H9 (cell line): ENCODE data around the gene CD164L2. TPM values are rescaled to one million over a fixed set of nuclear protein-coding genes. Genes with fewer than 3 reads are reported as not detected.

Source experiments
- DNase-seq: peaks from one replicate; pipeline ENCODE4 v3.0.0-alpha.2; 2017
- H2AFZ ChIP-seq: one replicate; pipeline ENCODE4 v1.6.1; 2013; ENCODE audit warnings: mild to moderate bottlenecking, low read length, control low read depth, moderate library complexity
- H2AK5ac ChIP-seq: 2 replicates; pipeline ENCODE4 v1.6.1; 2013; ENCODE audit warnings: low read length, control low read depth, mixed read lengths; ENCODE audit not compliant: insufficient read length
- H2BK120ac ChIP-seq: one replicate; pipeline ENCODE4 v1.6.1; 2013; ENCODE audit warnings: low read depth, mild to moderate bottlenecking, low read length, control low read depth, inconsistent platforms; ENCODE audit not compliant: poor library complexity, severe bottlenecking
- H2BK12ac ChIP-seq: 2 replicates; pipeline ENCODE4 v1.6.1; 2013; ENCODE audit warnings: low read length, control low read depth, mixed read lengths, low read depth; ENCODE audit not compliant: insufficient read length
- H2BK15ac ChIP-seq: 2 replicates; pipeline ENCODE4 v1.6.1; 2013; ENCODE audit warnings: low read depth, low read length, control low read depth
- H2BK20ac ChIP-seq: one replicate; pipeline ENCODE4 v1.6.1; 2013; ENCODE audit warnings: low read depth, mild to moderate bottlenecking, low read length, control low read depth, inconsistent platforms; ENCODE audit not compliant: poor library complexity, severe bottlenecking
- H2BK5ac ChIP-seq: 2 replicates; pipeline ENCODE4 v1.6.1; 2013; ENCODE audit warnings: low read length, control low read depth, mixed read lengths; ENCODE audit not compliant: insufficient read length
- H3K14ac ChIP-seq: 2 replicates; pipeline ENCODE4 v1.6.1; 2013; ENCODE audit warnings: low read length, control low read depth; ENCODE audit not compliant: insufficient read depth
- H3K18ac ChIP-seq: 2 replicates; pipeline ENCODE4 v1.6.1; 2013; ENCODE audit warnings: low read depth, mild to moderate bottlenecking, mixed read lengths, low read length, control low read depth; ENCODE audit not compliant: insufficient read length
- H3K23ac ChIP-seq: 2 replicates; pipeline ENCODE4 v1.6.1; 2013; ENCODE audit warnings: low read length, control low read depth, mixed read lengths, low read depth; ENCODE audit not compliant: insufficient read length
- H3K23me2 ChIP-seq: 2 replicates; pipeline ENCODE4 v1.6.1; 2013; ENCODE audit warnings: low read depth, mild to moderate bottlenecking, mixed read lengths, low read length, control low read depth; ENCODE audit not compliant: insufficient read length, poor library complexity, severe bottlenecking
- H3K27ac ChIP-seq: 2 replicates; pipeline ENCODE4 v1.5.1; 2013; ENCODE audit warnings: low read length, control low read depth, mixed read lengths, low read depth; ENCODE audit not compliant: insufficient read length
- H3K27me3 ChIP-seq: 2 replicates; pipeline ENCODE4 v1.6.1; 2013; ENCODE audit warnings: low read length, control low read depth, inconsistent platforms; ENCODE audit not compliant: insufficient read depth
- H3K4ac ChIP-seq: 2 replicates; pipeline ENCODE4 v1.6.1; 2013; ENCODE audit warnings: low read depth, mild to moderate bottlenecking, control low read depth, inconsistent platforms, low read length, moderate library complexity
- H3K4me1 ChIP-seq: 2 replicates; pipeline ENCODE4 v1.6.1; 2013; ENCODE audit warnings: low read length, control low read depth, inconsistent platforms; ENCODE audit not compliant: insufficient read depth
- H3K4me2 ChIP-seq: 2 replicates; pipeline ENCODE4 v1.6.1; 2013; ENCODE audit warnings: low read length, control low read depth, mixed read lengths; ENCODE audit not compliant: insufficient read length, insufficient read depth
- H3K56ac ChIP-seq: 2 replicates; pipeline ENCODE4 v1.6.1; 2013; ENCODE audit warnings: low read depth, mild to moderate bottlenecking, mixed read lengths, low read length, control low read depth; ENCODE audit not compliant: insufficient read length
- H3K79me1 ChIP-seq: 2 replicates; pipeline ENCODE4 v1.6.1; 2013; ENCODE audit warnings: low read depth, mild to moderate bottlenecking, moderate library complexity, low read length, control low read depth, inconsistent platforms; ENCODE audit not compliant: insufficient read depth, poor library complexity, severe bottlenecking
- H3K79me2 ChIP-seq: 2 replicates; pipeline ENCODE4 v1.6.1; 2013; ENCODE audit warnings: low read length, control low read depth, inconsistent platforms; ENCODE audit not compliant: insufficient read depth
- H3K9ac ChIP-seq: 2 replicates; pipeline ENCODE4 v1.6.1; 2013; ENCODE audit warnings: low read length, control low read depth, mixed read lengths; ENCODE audit not compliant: insufficient read length; ENCODE audit errors: extremely low read depth
- H3K9me3 ChIP-seq: one replicate; pipeline ENCODE4 v1.6.1; 2013; ENCODE audit warnings: low read depth, low read length, inconsistent platforms; ENCODE audit not compliant: control insufficient read depth
- H3T11ph ChIP-seq: one replicate; pipeline ENCODE4 v1.6.1; 2013; ENCODE audit warnings: mild to moderate bottlenecking, low read length, control low read depth, inconsistent platforms
- H4K20me1 ChIP-seq: one replicate; pipeline ENCODE4 v1.6.1; 2013; ENCODE audit not compliant: control insufficient read depth, insufficient read length, insufficient read depth
- H4K5ac ChIP-seq: 2 replicates; pipeline ENCODE4 v1.6.1; 2013; ENCODE audit warnings: low read depth, mild to moderate bottlenecking, mixed read lengths, low read length, control low read depth; ENCODE audit not compliant: insufficient read length
- H4K8ac ChIP-seq: replicated peaks from 2 replicates; pipeline ENCODE4 v1.6.1; 2013; ENCODE audit warnings: low read length, control low read depth, mixed read lengths, low read depth; ENCODE audit not compliant: insufficient read length
- H4K91ac ChIP-seq: 2 replicates; pipeline ENCODE4 v1.6.1; 2013; ENCODE audit warnings: low read depth, mild to moderate bottlenecking, moderate library complexity, mixed read lengths, low read length, control low read depth; ENCODE audit not compliant: insufficient read length
- H3K27ac Mint-ChIP-seq, 3 experiments: 2 replicates in 2 of 3; 3 replicates in 1 of 3; pipeline ENCODE4 v1.8.0; 2020 to 2021; ENCODE audit warnings: mixed read lengths in 3 of 3, mild to moderate bottlenecking in 1 of 3, moderate library complexity in 1 of 3
- H3K27me3 Mint-ChIP-seq: 2 replicates; pipeline ENCODE4 v1.8.0; 2021; ENCODE audit warnings: low read depth, mild to moderate bottlenecking, moderate library complexity, mixed read lengths
- H3K36me3 Mint-ChIP-seq, 3 experiments: 2 replicates in 2 of 3; 3 replicates in 1 of 3; pipeline ENCODE4 v1.8.0; 2020 to 2021; ENCODE audit warnings: low read depth in 3 of 3, mixed read lengths in 3 of 3; ENCODE audit not compliant: insufficient read depth in 1 of 3
- H3K4me1 Mint-ChIP-seq, 2 experiments: 2 replicates each; pipeline ENCODE4 v1.8.0; 2020; ENCODE audit warnings: mixed read lengths in 2 of 2
- H3K4me3 Mint-ChIP-seq, 2 experiments: 2 replicates in 1 of 2; 3 replicates in 1 of 2; pipeline ENCODE4 v1.8.0; 2020 to 2021; ENCODE audit warnings: mild to moderate bottlenecking in 2 of 2, mixed read lengths in 2 of 2, moderate library complexity in 1 of 2
- H3K9me3 Mint-ChIP-seq, 2 experiments: 2 replicates in 1 of 2; 3 replicates in 1 of 2; pipeline ENCODE4 v1.8.0; 2020; ENCODE audit warnings: mild to moderate bottlenecking in 2 of 2, mixed read lengths in 2 of 2, moderate library complexity in 1 of 2
- CTCF ChIP-seq: fragments of 200-600 bp; sonication (generic); conservative IDR thresholded peaks from 3 replicates; pipeline ENCODE4 v1.8.0; 2021; ENCODE audit warnings: antibody characterized with exemption, mild to moderate bottlenecking
- WGBS: extraction: QIAGEN DNeasy Blood & Tissue Kit; methylation state at CpG from one replicate; pipeline ENCODE4 v1.1.7; 2013; ENCODE audit warnings: missing lambda C conversion rate, low lambda C conversion rate, mixed read lengths; ENCODE audit not compliant: insufficient read length; ENCODE audit errors: extremely low coverage; 5-methylcytosine and 5-hydroxymethylcytosine counted together
- total RNA-seq: library from RNA; stranded (reverse); gene quantifications from 2 replicates; pipeline ENCODE4 v1.2.1, GENCODE V29; 2021

CD164L2 gene
- total RNA-seq, 1 experiment from 2014 or later, result 1.2 TPM

GRCh38 chr1:27400963-27401341, 17.8 kb upstream of the CD164L2 start:
- Histone ChIP-seq H3K23me2 (no peaks in the 10 kb centered on the region), H3T11ph (no peak overlapping the region), H4K5ac (no peak overlapping the region), H3K4ac (no peak overlapping the region), H4K20me1 (no peaks in the 10 kb centered on the region), H3K23ac (no peak overlapping the region), H3K56ac (no peak overlapping the region), H3K27me3 (no peaks in the 10 kb centered on the region), H3K18ac (no peak overlapping the region), H2BK15ac (no peak overlapping the region), H3K79me2 (no peaks in the 10 kb centered on the region), H2BK12ac (no peak overlapping the region), H2BK120ac (no peak overlapping the region), H4K8ac (no peak overlapping the region), H2AFZ (no peak overlapping the region), H3K9ac (no peak overlapping the region), H3K79me1 (no peaks in the 10 kb centered on the region), H4K91ac (no peak overlapping the region), H3K27ac (no peak overlapping the region), H2AK5ac (no peak overlapping the region), H3K9me3 (no peaks in the 10 kb centered on the region), H2BK5ac (no peak overlapping the region), H3K14ac (no peak overlapping the region), H3K4me1 (no peaks in the 10 kb centered on the region; the same call in 1 of the 2 replicates), H2BK20ac (no peak overlapping the region), H3K4me2 (no peak overlapping the region)
- Mint-ChIP-seq H3K4me3 (no peak overlapping the region), H3K4me1 (peaks cover 50 to 69% of the 10 kb centered on the region in 2 experiments), H3K36me3 (no peaks in the 10 kb centered on the region), H3K27ac (no peak overlapping the region; a peak in 1 of 7 replicates), H3K27me3 (no peaks in the 10 kb centered on the region; the same call in 1 of the 2 replicates), H3K9me3 (no peaks in the 10 kb centered on the region)
- no peak for DNase-seq
- no peak for TF ChIP-seq CTCF
- no CpG with 5 or more reads among the region's 5 CpGs for WGBS
